ENCODE measurements around the gene SYP.
"Not testable (repeated sequence)": the region's sequence is repeated elsewhere in the genome, so short reads cannot be mapped to it uniquely, and the experiment has no call there.

SYP gene

DNA sequence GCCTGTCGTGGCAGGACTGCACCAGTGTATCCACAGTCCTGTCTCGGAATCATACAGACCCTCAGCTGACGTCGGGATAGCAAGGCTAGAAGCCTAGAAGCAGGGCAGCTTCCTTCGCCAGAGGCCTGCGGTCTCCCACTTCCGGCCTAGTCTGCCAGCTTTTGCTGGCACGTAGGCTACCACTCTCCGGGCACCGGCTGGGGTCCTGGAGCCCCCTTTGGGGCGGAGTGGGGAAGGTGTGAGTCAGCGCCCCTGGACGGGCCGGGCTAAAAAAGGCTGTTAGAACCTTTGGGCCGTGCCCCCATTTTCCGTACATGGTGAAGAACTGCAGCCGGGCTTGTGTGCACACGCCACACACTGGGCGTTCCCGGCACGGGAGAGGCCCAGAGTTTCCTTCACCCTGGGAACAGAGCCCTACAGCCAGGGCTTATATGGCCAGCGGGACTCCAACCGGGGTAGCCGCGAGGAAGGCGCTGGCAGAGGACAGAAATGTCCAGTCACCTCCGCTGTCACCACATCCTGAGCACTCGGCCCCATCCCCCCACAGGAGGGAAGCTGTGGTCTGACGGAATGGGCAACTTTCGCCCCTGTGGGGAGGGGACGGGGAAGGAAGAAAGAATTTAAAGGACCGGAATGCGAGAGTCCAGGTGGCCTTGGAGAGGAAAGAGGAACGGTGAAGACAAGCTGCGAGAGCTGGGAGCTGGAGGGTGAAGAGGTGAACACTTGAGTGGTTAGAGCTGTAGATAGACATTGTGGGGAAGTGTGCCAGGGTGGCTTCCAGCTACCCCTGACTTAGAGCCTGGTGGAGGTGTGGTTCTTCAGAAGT, 32.9 kb downstream of the SYP start:
- peak; percentile 66 for DNase-seq

DNA sequence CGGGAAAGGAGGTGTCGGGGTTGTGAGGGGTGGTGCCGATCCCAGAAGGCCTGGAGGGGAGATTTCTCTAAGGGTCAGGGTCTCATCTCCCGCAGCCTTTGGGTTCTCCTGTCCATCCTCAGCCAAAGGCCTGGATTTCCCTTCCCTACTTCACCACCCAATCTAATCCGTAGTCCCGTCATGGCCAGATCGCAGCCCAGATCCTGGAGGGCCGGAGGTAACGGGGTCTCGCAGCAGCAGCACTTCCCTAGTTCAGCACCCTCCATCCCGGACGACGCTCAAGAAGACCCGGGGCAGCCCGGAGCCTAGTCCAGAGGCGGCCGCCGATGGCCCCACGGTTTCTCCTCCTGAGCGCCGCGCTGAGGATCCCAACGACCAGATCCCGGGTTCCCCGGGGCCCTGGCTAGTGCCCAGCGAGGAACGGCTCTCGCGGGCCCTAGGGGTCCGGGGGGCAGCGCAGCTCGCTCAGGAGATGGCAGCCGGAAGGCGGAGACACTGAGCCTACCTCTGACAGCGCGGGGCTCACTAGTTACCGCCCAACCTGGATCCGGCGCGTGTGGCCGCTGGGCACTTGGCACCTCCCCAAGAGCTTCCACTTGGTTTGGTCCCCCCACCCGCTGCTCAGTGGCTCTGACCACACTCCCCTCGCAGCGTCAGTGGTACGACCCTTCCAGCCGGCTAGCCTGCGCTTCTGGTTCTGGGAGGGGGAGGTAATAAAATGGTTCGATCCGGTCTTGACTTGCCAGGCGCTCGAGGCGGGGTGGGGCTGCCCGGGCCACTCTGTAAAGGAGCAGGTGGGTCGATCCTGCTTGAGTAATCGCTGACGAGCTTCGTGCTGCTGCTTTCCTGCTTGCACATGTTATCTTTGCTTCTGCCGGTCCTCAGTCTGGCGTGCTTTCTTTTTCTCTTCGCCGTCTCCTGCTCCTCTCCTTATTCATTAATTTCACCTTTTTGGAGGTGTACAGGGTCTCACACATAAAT, 33.8 kb downstream of the SYP start:
- DNase-seq: peak; percentile 51

DNA sequence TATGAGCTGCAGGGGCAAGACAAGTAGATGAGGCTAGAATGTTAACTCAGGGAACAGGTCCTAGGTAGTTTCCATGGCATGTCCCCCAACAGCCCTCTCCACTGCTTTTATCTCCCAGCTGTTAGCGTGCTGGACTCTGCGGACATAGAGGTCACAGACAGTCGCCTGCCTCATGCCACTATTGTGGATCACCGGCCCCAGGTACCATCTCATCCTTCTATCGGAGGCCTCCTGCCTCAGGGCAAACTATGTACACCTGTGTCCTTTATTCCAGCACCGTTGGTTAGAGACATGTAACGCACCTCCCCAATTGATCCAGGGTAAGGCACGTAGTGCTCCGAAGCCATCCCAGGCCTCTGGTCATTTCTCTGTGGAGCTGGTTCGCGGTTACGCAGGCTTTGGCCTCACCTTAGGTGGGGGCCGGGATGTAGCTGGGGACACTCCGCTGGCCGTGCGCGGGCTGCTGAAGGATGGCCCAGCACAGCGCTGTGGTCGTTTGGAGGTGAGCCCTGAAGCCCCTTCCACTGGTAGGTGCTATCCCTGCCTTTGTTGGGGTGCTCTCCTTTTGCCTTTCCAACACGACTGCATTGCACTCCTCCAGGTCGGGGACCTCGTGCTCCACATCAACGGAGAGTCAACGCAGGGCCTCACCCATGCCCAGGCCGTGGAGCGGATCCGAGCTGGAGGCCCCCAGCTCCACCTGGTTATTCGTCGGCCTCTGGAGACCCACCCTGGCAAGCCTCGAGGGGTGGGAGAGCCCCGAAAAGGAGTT, 35.2 kb downstream of the SYP start:
- DNase-seq: no peak

DNA sequence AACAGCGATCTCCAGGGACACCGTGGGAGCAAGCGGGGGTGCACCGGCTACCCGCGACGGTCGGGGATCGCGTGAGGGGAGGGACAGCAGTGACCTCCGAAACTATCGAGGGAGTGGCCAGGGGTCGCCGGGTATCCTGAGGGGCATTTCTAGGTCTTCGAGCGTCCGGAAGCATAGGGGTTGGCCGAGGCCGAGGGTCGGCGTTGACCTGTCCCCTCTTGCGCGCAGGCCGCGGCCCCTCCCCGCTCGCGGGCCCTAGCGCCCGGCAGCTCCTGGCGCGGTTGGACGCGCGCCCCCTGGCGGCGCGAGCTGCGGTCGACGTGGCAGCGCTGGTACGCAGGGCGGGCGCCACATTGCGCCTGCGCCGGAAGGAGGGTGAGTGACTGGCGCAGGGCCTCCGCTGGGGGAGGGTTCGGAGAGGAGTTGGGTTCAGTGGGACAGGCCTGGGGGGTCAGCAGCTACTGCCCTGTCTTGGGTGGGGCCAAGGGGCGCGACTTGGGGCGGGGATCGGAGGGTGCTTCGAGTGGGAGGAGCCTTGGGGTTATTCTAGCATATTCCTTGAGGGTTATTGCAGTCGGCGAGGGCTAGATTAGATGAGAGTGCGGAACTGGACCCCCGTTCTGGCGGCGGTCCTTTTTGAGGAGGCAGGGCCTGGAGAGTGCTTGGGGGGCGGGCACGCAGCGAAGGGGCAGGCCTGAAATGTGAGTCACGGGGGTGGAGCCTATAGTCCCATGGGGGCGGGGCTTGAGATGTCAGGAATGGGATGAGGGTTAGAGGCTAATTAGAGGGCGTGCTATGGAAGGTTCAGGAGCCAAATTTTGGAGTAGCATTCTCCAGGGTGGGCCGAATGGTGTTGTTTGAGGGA, 36.2 kb downstream of the SYP start:
- DNase-seq: peak; percentile 75

DNA sequence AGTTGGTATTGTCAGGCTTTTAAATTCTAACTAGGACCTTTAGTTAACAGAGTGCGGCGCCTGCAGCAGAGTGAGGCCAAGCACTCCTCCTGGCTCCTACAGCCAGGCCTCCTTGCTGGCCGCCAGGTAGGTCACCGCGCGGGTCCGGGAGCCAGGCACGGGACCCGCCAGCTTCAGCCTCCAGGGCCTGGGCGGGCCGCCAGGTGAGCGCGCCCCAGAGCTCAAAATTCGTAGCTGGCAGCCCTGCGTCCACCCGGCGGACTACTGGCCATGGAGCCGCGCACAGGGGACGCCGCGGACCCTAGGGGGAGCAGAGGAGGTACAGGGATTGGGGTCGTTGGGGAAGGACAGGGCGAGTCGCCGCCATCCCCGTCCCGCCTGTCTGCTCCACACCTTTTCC, 37.4 kb downstream of the SYP start, which contains the start of gene MAGIX:
MAGIX (plus strand) TSS at position 139 of the 400 bp plus-strand sequence; CDS start at position 271, 132 bp downstream.
- no peak for DNase-seq

DNA sequence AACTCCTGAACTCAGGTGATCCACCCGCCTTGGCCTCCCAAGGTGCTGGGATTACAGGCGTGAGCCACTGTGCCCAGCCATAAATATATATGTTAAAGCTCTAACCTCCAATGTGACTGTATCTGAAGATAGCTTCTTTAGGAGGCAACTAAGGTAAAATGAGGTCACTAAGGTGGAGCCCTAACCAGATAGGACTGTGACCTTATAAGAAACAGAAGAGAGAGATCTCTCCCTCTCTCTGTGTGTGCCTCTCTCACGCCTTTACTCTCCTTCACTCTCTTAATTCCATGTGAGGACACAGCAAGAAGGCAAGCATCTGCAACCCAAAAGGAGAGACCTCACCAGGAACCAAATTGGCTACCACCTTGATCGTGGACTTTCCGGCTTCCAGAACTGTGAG, 38.4 kb downstream of the SYP start:
- DNase-seq: no peak

DNA sequence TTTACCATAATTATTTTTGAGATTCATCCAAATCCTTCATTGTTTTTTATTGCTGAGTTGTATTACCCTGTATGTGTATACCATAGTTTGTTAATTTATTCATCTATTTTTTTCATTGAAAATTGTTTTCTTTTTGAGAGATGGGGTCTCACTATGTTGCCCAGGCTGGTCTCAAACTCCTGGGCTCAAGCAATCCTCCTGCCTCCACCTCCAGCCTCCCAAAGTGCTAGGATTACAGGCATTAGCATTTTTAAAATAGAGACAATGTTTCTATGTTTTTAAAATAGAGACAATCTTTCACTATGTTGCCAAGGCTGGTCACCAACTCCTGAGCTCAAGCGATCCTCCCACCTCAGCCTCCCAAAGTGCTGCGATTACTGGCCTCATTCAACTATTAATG, 39.1 kb downstream of the SYP start:
- DNase-seq: no peak

DNA sequence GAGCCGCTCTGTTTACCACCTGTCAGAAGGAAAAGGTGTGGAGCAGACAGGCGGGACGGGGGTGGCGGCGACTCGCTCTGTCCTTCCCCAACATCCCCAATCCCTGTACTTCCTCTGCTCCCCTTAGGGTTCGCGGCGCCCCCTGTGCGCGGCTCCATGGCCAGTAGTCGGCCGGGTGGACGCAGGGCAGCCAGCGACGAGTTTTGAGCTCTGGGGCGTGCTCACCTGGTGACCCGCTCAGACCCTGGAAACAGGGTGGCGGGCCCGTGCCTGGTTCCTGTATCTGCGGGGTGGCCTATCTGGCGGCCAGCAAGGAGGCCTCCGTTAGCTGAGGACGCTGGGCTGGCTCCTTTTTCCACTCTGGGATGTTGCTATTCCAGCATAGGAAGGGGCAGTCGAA, 42.8 kb downstream of the SYP start:
- no peak for DNase-seq

DNA sequence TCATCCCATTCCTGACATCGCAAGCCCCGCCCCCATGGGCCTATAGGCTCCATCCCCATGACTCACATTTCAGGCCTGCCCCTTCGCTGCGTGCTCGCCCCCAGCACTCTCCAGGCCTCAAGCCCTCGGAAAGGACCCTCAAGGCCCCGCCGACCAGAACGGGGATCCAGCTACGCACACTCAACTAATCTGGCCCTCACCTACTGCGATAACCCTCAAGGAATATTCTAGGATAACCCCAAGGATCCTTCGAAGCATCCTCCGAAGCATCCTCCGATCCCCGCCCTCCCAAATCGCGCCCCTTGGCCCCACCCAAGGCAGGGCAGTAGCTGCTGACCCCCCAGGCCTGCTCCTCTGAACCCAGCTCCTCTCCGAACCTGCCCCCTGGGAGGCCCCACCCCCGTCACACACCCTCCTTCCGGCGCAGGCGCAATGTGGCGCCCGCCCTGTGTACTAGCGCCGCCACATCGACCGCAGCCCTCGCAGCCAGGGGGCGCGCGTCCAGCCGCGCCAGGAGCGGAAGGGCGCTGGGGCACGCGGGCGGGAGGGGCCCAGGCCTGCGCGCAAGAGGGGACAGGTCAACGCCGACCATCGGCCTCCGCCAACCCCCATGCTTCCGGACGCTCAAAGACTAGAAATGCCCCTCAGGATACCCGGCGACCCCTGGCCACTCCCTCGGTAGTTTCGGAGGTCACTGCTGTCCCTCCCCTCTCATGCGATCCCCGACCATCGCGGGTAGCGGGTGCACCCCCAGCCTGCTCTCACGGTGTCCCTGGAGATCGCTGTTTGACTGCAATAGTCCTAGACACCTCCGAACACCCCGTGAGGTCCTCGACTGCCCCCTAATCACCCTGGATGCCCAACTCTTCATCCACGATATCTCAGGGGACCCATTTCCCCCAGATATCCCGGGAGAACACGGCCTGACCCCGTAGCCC, 43.8 kb downstream of the SYP start:
- peak; percentile 92 for DNase-seq

DNA sequence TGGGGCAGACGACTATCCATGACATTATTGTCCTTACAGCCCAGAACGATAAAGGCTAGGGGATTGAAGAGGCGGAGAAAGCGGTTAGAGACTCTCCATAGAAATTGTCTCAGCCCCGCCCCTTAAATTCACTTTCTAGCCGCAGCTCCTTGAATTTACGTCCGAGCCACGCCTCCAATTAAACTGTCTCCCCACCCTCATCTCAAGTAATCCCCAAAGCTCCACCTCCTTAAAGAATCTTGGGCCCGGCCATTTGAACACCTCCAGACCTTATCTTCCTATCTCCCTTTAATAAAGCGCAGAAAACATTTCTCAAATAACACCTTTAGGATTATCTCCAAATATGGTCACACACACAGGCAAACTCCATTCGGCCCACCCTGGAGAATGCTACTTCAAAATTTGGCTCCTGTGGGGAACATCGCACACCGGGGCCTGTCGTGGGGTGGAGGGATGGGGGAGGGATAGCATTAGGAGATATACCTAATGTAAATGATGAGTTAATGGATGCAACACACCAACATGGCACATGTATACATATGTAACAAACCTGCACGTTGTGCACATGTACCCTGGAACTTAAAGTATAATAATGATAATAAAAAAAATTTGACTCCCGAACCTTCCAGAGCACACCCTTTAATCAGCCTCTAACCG, 44.6 kb downstream of the SYP start:
- peak; percentile 74 for DNase-seq

DNA sequence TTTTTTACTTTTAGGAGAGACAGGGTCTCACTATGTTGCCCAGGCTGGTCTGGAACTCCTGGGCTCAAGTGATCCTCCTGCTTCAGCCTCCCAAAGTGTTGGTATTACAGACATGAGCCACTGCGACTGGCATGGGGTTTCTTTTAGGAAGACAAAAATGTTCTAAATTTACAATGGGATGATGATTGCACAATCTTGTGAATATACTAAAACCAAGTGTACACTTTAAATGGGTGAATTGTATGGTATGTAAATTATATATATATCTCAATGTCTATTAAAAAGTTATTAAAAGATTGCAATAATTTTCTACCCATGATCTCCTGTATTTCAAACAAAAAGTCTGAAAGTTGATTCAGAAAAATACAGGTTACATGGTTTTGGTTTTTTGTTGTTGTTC, 46.5 kb downstream of the SYP start:
- DNase-seq: no peak

DNA sequence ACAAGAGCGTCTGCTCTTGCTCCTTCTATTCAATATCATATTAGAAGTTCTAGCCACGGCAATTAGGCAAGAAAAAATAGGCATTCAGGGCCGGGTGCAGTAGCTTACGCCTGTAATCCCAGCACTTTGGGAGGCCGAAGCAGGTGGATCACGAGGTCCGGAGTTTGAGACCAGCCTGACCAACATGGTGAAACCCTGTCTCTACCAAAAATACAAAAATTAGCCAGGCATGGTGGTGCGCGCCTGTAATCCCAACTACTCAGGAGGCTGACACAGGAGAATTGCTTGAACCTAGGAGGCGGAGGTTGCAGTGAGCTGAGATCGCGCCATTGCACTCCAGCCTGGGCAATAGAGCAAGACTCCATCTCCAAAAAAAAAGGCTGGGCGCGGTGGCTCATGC, 50.7 kb downstream of the SYP start:
- DNase-seq: not testable (repeated sequence)

DNA sequence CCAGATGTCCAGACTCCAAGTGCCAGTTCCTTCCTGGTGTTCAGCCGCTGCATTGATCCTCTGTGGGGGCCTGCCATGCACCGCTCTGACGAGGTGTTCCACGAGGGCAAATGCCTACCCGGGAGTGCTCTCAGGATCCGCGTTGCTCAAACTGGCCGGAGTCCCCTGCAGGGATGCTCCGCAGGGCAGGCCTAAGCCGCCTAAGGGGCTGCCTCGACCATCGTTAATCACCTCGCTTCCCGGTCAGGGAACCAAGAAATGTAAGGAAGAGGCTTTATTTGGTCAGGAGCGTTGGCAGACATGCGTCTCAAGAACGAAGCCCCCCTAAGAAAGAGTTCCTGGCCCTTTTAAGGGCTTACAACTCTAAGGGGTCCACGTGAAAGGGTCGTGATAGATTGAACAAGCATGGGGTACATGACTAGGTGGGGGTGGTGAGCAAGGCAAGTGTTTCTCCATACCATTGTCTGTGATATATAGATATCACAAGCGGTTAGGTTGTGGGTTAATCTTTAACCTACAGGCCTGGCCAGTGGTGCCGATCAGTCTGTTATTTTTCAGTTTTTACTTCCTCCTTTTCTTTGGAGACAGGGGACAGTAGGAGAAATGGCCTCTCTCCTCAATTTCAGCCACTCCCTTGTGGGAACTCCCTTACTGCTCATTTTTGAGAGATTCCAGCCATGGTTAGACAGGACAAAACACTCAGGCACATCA, 51.4 kb downstream of the SYP start:
- not testable (repeated sequence) for DNase-seq

DNA sequence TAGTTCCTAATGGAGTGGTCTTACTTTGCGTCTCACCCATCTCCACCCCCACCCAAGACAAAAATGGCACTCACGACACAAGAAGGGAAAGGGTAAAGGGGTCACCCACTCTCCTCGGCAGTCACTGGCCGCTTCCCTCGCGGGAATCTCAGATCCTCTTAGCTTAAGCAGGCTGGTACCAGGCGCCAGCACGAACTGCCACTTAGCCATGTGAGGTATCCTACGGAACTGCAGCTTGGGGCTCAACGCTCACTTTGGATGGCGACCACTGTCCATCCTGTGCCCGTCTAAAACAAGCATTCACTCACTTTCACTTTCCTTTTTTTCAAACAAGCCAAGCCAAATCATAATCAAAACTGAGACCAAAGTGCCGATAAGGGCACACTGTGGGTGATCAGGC, 52.1 kb downstream of the SYP start:
- no peak for DNase-seq

DNA sequence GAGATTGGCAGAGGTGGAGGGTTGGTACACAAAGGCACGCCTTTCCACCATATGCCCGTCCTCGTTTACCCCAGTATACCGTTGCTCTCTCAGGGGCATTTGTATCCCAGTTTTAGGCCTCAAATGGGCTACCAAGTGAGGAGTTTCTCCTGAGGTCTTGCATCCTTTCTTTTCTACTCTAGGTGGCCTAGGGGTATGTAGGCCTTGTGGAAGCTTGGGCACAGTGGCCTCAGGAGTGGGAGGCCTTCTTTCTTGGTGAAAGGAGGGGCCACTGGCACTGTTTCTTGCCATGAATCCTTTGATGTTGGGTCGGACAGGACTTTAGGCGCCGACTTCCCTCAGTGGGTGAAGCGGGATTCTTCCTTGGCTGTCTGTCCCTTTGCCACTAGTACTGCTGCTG, 52.7 kb downstream of the SYP start:
- no peak for DNase-seq

DNA sequence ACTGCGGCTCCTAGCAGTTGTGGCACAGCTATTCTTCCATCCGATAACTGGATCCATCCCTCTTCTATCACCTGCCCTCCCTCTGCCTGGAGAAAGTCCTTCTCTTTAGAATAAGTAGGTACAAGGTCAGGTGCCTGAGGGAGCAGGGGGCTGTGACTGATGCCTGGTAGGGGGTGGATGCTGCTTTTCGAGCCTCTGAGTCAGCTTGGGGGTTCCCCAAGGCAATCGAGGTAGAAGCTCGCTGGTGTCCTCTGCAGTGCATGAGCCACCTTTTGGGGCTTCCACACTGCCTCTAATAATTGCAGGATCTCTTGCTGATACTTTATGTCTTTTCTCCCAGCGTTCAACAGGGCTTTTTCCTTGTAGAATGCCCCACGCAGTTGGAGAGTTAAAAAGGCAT, 56.8 kb downstream of the SYP start:
- not testable (repeated sequence) for DNase-seq

DNA sequence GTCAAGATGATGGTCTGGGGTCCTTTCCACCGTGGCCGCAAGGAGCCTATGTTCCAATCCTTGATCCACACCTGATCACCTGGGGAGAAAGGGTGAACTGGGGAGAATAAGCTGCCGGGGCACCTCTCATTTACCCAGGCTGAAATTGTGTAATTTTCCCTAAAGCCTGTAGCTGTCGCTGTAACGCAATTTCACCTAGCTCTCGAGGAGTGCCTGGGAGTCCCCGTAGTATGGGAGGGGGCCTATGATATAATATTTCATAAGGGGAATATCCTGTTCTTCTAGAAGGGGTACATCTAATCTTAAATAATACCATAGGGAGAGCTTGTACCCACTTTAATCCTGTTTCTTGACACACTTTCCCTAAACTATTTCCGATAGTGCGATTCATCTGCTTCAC, 57.7 kb downstream of the SYP start:
- not testable (repeated sequence) for DNase-seq

DNA sequence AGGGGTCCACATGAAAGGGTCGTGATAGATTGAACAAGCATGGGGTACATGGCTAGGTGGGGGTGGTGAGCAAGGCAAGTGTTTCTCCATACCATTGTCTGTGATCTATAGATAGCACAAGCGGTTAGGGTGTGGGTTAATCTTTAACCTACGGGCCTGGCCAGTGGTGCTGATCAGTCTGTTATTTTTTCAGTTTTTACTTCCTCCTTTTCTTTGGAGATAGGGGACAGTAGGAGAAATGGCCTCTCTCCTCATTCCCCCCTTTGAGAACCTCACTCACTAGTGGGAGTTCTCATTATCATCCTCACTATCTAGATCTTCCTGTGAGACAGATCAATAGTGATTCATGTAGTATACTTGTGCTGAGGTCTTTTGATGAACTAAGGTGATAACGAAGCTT, 60.3 kb downstream of the SYP start:
- no peak for DNase-seq
